Renal cortex interstitium (tissue), 11 donors: ENCODE measurements around the gene TSNAX. TPM values are rescaled to one million over a fixed set of nuclear protein-coding genes. Genes with fewer than 3 reads are reported as not detected.
"Not testable (repeated sequence)": the region's sequence is repeated elsewhere in the genome, so short reads cannot be mapped to it uniquely, and the experiment has no call there.

Source experiments
- DNase-seq, 11 donors: peaks; one replicate each; pipeline ENCODE4 v3.0.0-alpha.2; 2013; ENCODE audit warnings: low read depth in 9 of 11, low spot score in 4 of 11; ENCODE audit errors: extremely low read depth in 1 of 11
- polyA plus RNA-seq, 3 donors: library from polyadenylated mRNA; unstranded; fragments of 120-200 nt; gene quantifications; one replicate each; pipeline ENCODE4 v1.2.1, GENCODE V29; 2013; ENCODE audit not compliant: insufficient read length in 3 of 3

The TSNAX gene
- polyA plus RNA-seq, 3 donors = 54.3 to 71.0 (median 59.2) TPM

DNA sequence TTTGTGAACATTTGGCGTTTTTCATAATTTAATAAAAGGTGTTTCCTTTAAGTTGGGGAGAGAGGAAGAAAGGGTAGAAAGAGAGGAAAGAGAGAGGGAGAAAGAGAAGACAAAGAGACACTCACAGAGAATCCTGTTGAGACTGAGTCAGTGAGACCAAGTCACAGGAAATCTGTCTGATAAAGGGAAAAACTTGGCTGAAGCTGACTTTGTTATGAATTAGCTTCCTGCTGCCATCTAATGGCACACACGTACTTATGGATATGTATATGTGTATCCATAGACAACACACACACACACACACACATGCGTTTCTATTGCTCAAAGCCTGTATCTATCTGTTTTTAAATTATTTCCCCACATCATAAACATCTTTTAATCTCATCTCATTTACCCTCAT, 55.6 kb downstream of the TSNAX start:
- DNase-seq = peak in 1 of 11 donors; percentile 28

DNA sequence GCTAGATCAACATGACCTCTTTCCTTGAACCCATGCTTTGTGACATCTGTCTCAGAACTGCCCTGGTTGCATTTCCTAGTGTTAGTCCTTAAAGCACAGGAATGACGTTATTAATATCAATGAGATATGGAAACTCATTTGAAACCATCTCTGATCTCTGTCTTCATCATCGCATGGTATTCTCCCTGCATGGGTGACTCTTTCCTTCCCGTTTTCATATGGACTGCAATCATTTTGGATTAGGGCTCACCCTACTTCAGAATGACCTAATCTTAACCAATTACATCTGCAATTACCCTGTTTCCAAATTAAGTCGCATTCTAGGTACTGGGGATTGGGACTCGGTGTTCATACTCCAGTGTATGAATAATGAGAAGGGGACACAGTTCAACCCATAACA, 56.5 kb downstream of the TSNAX start:
- no peak for DNase-seq

DNA sequence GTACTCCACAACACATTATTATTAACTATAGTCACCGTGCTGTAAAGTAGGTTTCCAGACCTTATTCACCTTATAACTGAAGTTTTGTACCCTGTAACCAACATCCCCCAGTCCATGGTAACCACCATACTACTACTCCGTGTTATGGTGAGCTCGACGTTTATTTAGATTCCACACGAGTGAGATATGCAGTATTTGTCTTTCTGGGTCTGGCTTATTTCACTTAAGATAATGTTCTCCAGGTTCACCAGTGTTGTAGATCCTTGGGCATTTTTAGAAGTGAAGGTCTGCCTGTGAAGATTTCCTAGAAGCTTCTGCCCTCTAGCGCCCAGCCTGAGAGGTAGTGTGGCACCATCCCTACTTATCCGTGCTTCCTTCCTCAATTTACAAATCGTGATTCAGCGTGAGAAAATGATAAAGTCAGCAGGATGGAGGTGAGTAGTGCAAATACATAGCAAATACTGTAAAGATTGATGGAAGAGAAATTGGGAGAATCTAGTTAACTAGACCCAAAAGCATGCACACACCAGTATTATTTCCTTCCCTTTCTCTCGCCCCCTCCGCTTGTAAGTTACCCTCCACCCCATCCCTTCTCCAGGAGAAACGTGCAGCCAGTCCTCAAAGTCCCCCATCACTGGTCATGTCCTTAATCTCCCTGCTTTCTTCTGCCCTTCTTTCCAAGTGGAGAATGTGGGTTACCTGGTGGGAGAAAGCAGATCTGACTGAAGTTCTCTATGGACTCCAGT, 62.2 kb downstream of the TSNAX start:
- DNase-seq = peak in 1 of 11 donors; percentile 30

DNA sequence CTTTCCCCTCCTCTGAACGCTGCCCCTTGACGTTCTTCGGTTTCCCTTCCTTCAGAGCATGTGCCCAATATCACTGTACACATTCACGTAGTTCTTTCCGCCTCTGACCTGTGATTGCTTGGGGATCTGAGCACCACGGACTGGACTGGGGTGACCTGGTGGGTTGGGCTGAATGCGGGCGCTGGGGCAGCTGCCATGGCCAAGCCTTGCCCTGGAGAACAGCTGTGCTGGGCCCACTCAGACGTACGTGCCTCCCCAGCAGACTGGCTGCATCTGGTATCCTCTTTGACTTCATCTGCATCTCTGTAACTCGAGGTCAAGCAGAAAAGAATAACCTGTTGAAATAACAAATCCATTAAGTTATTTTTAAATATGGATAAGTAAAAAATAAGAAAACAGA, 63.0 kb downstream of the TSNAX start:
- DNase-seq = no peak

DNA sequence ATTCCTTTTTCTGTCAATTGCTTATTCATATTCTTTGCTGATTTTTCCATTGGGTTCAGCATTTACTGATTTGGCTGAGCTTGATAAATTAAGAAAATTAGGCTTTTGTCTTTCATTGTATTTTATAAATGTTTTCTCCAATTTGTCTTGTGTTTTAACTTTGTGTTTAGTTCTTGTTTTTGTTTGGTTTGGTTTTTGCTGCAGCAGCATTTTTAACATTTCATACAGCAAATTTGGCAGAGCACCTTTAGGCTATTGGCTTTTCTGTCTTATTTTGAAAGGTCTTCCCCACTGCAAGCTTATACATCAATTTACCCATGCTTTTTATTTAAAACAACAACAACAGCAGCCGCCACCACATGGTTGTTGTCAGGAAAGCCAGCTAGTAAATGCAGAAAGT, 64.3 kb downstream of the TSNAX start:
- no peak for DNase-seq

DNA sequence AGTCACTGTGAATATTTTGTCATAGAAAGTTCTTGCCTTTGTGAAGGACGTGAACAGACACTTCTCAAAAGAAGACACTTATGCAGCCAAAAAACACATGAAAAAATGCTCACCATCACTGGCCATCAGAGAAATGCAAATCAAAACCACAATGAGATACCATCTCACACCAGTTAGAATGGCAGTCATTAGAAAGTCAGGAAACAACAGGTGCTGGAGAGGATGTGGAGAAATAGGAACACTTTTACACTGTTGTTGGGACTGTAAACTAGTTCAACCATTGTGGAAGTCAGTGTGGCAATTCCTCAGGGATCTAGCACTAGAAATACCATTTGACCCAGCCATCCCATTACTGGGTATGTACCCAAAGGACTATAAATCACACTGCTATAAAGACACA, 64.8 kb downstream of the TSNAX start:
- not testable (repeated sequence) for DNase-seq

DNA sequence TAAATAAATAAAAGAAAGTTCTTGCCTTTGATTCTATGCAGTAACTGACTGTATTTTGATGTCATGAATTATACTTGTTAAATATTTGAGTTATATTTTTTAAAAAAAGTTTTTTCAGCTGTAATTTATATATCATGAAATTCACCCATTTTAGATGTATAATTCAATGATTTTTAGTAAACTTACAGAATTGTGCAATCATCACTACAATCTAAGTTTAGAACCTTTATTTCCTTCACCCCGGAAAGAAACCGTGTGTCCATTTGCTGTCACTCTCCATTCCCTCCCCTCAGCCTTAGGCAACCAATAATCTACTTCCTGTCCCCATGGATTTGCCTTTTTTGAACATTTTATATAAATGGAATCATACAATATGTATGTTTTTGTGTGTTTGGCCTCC, 65.7 kb downstream of the TSNAX start:
- DNase-seq = no peak

DNA sequence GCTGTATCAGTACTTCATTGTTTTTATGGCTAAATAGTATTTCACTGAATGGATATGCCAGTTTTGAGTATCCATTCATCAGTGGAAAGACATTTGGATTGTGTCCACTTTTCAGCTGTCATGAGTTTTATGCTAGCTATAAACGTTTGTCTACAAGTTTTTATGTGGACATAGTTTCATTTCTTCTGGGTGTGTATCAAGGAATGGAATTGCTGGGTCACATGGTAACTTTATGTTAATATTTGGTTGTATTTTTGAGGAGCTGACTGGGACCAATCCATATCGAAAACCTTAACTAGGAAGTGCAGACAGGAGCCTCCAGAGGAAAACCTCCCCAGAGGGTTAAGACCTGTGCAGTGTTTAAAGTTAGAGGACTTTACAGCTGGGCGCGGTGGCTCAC, 66.3 kb downstream of the TSNAX start:
- no peak for DNase-seq

DNA sequence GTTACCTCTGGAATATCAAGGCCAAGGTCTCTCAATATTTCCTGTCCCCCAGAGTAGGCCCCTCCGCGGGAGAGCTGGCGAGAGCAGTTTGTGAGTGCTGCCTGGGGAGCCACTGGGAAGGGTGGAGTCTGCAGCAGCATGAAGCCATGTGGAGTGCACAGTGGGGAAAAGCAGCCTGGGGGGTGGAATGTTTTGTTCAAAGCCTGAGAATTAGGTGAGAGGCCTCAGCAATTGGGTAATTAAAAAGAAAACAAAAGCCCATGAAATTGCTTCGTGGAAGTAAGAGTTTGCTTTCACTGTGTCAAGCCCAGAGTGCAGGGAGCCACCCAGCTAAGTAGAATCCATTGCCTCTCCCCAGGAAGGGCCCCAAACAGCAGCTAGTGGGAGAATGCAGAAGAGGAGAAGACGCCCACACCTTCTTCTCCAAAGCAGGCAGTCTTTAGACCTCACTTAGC, 67.9 kb downstream of the TSNAX start:
- DNase-seq = no peak

DNA sequence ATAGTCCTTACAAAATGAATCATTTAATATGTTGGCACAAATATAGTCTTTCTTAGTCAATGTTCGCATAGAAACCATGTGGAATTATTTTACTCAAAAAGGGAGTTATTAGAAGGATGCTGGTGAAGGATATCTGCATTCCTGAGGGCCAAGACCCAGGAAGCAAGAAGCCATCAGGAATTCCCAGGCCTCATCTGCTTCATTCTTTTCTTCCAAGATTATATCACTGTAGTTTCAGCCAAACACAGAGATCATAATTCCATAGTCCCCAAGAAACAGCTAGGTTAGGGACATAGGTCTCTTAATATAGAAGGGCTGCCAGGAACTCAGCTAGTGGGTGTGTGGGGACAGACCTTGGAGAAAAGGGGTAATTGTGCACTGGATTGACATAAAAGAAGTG, 69.5 kb downstream of the TSNAX start:
- DNase-seq = no peak

DNA sequence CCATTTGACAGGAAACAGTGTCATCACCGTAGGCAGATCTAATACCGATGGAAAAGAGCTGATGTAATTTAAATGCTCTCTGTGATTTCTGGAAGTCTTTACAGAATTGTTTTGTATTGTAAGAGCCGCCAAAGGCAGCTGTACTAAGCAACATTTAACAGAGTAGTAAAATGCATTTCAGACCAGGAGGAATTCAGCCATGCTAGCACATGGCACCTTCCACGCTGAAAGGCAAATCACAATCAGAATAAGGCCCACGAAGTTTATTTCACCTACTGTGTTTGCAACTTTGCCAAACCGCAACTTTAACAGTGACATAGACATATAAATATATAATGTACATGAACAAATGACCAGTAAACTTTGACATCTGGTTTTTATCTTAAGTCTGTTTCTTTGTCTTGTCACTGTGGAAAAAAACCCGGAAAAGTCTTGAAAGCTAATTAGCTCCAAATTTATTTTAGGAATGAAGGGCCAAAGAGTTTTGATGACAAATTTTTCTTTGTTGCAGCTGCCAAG, 72.0 kb downstream of the TSNAX start:
- peak in 2 of 11 donors; percentile 27 to 31 for DNase-seq

DNA sequence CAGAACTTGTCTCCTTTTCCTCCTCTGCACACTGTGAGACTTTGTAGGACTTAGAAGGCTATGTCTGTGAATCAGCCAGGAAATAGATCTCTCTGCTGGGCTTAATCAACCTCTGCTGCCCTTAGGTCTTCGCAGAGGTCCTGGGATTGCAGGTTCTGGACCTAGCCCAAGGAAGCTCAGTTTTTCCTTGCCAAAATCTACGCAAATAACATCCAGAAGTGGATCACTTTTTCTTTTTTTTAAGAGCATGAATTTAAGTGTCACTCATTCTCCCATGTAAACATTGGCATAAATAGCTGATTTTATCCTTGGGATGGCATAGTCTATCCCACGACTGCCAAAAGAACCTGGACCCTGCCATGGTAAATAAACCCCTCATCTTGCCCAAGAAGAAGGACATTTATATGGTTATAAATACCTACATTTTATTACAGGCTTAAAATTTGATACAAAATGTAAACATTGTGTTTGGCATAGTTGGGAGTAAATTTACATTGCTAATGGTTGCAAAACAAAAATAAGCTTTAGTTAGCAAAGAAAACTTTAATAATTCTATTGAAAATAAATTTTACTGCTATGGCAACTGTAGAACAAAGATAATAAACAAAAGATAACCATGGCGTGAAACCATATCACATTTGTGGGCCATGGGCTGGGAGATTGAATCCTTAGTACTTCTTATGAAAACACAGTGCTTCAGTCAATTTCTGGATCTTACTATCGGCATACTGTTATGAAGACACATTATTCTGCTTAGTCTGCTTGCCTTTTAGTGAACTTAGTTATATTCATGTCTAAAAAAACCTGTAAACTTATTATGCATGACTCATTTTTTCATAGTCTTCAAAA, 73.6 kb downstream of the TSNAX start:
- peak in 1 of 11 donors; percentile 13 for DNase-seq

DNA sequence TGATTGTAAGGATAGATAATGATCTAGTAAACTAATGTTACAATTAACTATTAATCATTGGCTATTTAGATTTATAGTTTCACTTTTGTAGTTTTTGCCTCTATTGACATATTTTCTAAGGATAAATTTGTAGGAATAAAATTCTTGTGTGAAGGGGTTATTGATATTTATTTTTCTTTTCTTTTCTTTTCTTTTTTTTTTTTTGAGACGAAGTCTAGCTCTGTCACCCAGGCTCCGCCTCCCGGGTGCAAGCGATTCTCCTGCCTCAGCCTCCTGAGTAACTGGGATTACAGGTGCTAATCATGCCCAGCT, 74.2 kb downstream of the TSNAX start:
- DNase-seq = no peak

DNA sequence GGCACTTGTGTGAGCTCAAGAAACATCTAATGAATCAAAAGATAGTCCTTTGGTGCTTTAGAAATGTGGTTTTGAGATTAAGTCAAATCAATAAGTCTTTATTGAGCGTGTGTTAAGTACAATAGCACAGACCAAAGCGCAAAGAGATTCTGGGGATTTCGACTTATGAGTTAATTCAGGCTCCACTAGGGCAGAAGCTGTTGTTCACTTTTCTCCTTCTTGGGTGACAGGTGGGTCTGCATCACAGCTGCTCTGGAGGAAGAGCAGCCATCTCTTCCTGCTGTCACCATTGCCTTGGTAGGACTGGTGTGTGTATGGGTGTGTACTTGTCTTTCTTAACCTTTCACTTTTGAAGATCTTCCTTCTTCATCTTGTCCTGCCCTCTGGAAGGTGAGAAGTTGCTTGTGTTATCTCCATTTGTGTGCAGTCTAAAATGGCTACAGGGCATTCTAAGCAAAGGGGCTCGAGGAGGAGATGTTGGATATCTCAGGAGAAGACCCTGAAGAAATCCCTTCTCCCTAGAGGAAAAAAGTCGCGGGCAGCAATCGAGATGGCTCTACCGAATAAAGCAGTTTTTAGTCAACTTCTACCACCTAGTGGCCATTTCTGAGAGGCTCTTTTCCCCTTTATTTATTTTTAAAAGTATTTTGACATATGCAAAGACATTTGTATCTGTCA, 75.3 kb downstream of the TSNAX start:
- peak in 3 of 11 donors; percentile 29 to 45 (median 45) for DNase-seq

DNA sequence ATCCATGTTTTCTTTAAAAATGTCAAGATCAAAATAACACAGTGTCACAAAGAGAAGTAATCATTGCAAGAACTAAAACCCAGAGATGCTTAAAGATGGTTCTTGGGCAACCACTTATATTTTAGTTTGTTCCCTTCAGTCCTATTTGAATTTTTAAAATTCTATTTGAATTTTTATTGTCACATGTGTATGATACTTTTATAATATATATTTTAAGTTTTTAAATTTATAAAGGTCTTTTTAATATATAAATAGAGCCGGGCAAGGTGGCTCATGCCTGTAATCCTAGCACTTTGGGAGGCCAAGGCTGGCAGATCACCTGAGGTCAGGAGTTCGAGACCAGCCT, 75.8 kb downstream of the TSNAX start:
- DNase-seq = no peak

DNA sequence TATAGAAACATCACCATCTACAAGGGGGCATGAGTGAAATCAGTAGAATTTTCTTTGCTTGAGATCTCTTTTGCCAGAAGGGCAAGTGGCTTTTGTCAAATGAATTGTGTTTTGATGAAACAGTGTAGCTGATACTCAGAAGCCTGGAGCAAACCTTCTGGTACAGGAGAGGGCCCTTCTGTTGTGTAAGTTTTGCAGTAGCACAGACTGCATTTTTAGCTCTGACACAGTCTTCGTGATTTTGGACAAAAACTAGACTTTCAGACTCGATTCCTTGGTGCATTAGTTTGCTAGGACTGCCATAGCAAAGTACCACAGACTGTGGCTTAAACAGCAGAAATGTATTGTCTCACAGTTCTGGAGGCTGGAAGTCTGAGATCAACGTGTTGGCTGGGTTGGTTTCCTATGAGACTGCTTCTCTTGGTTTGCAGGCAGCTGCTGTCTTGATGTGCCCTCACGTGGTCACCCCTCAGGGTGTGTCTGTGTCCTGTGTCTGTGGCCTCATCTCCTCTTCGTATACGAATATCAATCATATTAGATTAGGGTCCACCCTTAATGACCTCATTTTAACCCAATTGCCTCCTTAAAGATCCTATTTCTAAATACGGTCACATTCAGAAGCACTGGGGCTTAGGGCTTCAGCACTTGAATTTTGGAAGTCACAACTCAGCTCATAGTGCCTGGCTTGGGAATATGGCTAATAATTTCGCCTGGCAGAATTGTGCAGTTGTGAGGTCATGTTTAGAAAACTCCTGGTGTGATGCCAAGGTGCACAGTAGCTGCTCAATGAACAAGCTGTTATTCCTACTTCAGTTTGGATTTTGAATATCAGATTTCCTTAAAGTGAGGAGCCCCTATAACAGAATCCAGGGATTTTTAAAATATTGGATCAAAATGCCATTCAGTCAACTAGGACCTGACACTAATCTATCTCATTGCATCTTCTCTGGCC, 77.0 kb downstream of the TSNAX start:
- DNase-seq = no peak

DNA sequence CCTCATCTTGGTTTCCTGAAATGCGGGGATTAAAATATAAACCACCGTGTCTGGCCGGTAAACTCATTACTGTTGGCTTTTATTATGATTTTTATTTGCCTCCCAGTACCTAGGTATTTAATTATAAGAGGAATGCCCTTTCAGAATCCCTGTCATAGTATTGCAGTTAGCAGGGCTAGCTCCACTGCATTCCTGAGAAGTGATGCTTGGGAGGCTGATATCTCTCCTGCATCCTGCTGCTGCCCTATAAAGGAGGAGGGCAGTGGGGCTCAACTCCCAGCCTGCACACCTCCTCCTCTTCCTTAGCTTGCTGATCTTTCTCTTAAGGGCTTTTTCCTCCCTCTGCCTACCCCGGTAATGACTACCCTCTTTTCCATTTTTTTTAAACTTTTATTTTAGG, 78.2 kb downstream of the TSNAX start:
- DNase-seq = no peak

DNA sequence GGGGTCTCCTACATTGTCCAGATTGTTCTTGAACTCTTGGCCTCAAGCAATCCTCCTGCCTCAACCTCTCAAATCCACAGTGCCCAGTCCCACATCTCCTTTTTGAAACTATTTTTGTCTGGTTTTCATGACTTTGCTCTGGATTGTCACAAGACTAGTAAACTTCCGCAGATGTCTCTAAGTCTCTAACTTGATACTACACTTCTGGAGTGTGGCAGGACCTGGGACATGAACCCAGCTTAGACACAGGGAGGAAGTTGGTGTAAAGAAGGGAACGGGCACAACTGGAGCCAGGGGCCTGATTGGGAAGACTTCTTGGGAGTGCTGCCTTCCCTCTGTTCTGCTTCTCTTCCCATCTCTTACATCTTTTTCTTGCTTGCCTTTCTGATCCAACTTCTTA, 81.9 kb downstream of the TSNAX start:
- DNase-seq = no peak

DNA sequence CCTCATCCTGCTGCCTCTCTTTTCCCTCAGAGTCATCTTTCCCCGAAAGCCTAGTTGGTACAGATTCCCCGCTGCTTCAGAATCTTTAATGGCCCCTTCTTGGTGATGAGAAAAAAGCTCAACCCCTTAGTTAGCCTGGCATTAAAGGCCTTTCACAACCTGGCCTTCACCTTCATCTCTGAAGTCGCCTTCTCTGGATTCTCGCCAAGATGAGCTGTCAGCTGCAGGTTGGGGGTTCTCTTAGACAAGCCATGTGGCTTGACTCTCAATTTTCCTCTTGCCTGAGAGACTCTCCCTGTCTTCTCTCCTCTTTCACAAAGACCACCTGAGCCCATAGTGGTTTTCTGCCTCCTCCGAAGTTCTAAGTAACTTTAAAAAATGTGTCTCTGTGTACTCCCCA, 82.6 kb downstream of the TSNAX start:
- DNase-seq = no peak
